Calu3 (cell line): ENCODE measurements around the gene RGS14. TPM values are rescaled to one million over a fixed set of nuclear protein-coding genes. Genes with fewer than 3 reads are reported as not detected.

Experiments used
- BruUV-seq: library from RNA; stranded (reverse); fragments of 400-500 nt; replicated peaks from 2 replicates; lab custom pipeline; 2021; lab: Mats Ljungman, UMichigan
- CTCF ChIA-PET: fragments of 300-600 bp; sonication (Branson Sonifier 250); formaldehyde crosslinking; loops from one replicate; lab custom pipeline; 2022; ENCODE audit warnings: antibody characterized with exemption; lab: Charles Lee
- DNase-seq: peaks from one replicate; pipeline ENCODE4 v3.0.0; 2022
- H3K27ac Mint-ChIP-seq: one replicate; pipeline ENCODE4 v1.8.0; 2022; ENCODE audit warnings: mixed read lengths; ENCODE audit not compliant: unreplicated experiment
- H3K27me3 Mint-ChIP-seq: one replicate; pipeline ENCODE4 v1.8.0; 2022; ENCODE audit warnings: mixed read lengths; ENCODE audit not compliant: unreplicated experiment
- H3K36me3 Mint-ChIP-seq: one replicate; pipeline ENCODE4 v1.8.0; 2022; ENCODE audit warnings: mild to moderate bottlenecking, moderate library complexity, mixed read lengths; ENCODE audit not compliant: insufficient read depth, unreplicated experiment
- H3K4me1 Mint-ChIP-seq: one replicate; pipeline ENCODE4 v1.8.0; 2022; ENCODE audit warnings: mild to moderate bottlenecking, low read depth, mixed read lengths; ENCODE audit not compliant: unreplicated experiment
- H3K4me3 Mint-ChIP-seq: one replicate; pipeline ENCODE4 v1.8.0; 2022; ENCODE audit warnings: mild to moderate bottlenecking, low read depth, moderate library complexity, mixed read lengths; ENCODE audit not compliant: unreplicated experiment
- H3K9me3 Mint-ChIP-seq: one replicate; pipeline ENCODE4 v1.8.0; 2022; ENCODE audit warnings: low read depth, mixed read lengths; ENCODE audit not compliant: unreplicated experiment
- intact Hi-C: fragments of 100-400 bp; cut with micrococcal nuclease; formaldehyde crosslinking; loops from one replicate; pipeline ENCODE4 v1.10.0; 2022; ENCODE audit not compliant: unreplicated experiment
- total RNA-seq: library from RNA; stranded (reverse); gene quantifications from 2 replicates; pipeline ENCODE4 v1.2.3, GENCODE V29; 2022
- TF ChIP-seq, protein P1 (sequence below): fragments of 200-600 bp; IDR thresholded peaks from one replicate; pipeline ENCODE4 v1.8.0; 2022; ENCODE audit warnings: antibody characterized with exemption; ENCODE audit not compliant: unreplicated experiment

Gene RGS14
- total RNA-seq, 1 experiment from 2014 or later = 12.9 TPM

GRCh38 chr5:177353093-177353492, 4.6 kb upstream of the RGS14 start:
- TF ChIP-seq, protein P1, sequence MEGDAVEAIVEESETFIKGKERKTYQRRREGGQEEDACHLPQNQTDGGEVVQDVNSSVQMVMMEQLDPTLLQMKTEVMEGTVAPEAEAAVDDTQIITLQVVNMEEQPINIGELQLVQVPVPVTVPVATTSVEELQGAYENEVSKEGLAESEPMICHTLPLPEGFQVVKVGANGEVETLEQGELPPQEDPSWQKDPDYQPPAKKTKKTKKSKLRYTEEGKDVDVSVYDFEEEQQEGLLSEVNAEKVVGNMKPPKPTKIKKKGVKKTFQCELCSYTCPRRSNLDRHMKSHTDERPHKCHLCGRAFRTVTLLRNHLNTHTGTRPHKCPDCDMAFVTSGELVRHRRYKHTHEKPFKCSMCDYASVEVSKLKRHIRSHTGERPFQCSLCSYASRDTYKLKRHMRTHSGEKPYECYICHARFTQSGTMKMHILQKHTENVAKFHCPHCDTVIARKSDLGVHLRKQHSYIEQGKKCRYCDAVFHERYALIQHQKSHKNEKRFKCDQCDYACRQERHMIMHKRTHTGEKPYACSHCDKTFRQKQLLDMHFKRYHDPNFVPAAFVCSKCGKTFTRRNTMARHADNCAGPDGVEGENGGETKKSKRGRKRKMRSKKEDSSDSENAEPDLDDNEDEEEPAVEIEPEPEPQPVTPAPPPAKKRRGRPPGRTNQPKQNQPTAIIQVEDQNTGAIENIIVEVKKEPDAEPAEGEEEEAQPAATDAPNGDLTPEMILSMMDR = no peak
- no peak for DNase-seq
- Mint-ChIP-seq H3K27ac (no peak overlapping the region), H3K4me3 (no peak overlapping the region), H3K36me3 (peaks cover 51% of the 10 kb centered on the region), H3K27me3 (no peaks in the 10 kb centered on the region), H3K9me3 (peaks cover 5% of the 10 kb centered on the region), H3K4me1 (peaks cover 58% of the 10 kb centered on the region)
- BruUV-seq = no TSS peak
- intact Hi-C loops = loop anchor here (5.0 kb wide), 1 partner anchor 36 kb away; no protein-coding TSS in a partner anchor
- CTCF ChIA-PET = interaction anchor here (1.9 kb wide), 1 partner anchor 26 kb away, joined by 7 read pairs; no protein-coding TSS in a partner anchor

- CTCF ChIA-PET = interaction anchor here (0.9 to 1.2 kb wide), 2 partner anchors 24 to 36 kb away, joined by 3 read pairs; no protein-coding TSS in a partner anchor
- TF ChIP-seq, protein P1 = no peak
- Mint-ChIP-seq H3K36me3 (peaks cover 40% of the 10 kb centered on the region), H3K27me3 (no peaks in the 10 kb centered on the region), H3K4me1 (peaks cover 62% of the 10 kb centered on the region), H3K9me3 (peaks cover 5% of the 10 kb centered on the region), H3K27ac (peak overlapping the region; percentile 73), H3K4me3 (peak overlapping the region; percentile 0)
- DNase-seq = no peak
- intact Hi-C loops = loop anchor here (5.0 kb wide), 1 partner anchor 37 kb away; no protein-coding TSS in a partner anchor
- no TSS peak for BruUV-seq
These were observed 3.5 kb upstream of the RGS14 start for GRCh38 chr5:177354256-177354655.

- peaks cover 5% of the 10 kb centered on the region for H3K9me3 Mint-ChIP-seq
- H3K4me3 Mint-ChIP-seq = peak overlapping the region; percentile 0
- H3K27ac Mint-ChIP-seq = peak overlapping the region; percentile 73
- H3K4me1 Mint-ChIP-seq = peaks cover 60% of the 10 kb centered on the region
- TF ChIP-seq, protein P1 = no peak
- peaks cover 36% of the 10 kb centered on the region for H3K36me3 Mint-ChIP-seq
- BruUV-seq = no TSS peak
- H3K27me3 Mint-ChIP-seq = no peaks in the 10 kb centered on the region
- no peak for DNase-seq
- CTCF ChIA-PET = interaction anchor here (0.9 to 1.2 kb wide), 2 partner anchors 24 to 36 kb away, joined by 3 read pairs; no protein-coding TSS in a partner anchor
- intact Hi-C loops = loop anchor here (5.0 kb wide), 1 partner anchor 37 kb away; no protein-coding TSS in a partner anchor
These were observed 3.0 kb upstream of the RGS14 start for GRCh38 chr5:177354711-177355110.

DNA sequence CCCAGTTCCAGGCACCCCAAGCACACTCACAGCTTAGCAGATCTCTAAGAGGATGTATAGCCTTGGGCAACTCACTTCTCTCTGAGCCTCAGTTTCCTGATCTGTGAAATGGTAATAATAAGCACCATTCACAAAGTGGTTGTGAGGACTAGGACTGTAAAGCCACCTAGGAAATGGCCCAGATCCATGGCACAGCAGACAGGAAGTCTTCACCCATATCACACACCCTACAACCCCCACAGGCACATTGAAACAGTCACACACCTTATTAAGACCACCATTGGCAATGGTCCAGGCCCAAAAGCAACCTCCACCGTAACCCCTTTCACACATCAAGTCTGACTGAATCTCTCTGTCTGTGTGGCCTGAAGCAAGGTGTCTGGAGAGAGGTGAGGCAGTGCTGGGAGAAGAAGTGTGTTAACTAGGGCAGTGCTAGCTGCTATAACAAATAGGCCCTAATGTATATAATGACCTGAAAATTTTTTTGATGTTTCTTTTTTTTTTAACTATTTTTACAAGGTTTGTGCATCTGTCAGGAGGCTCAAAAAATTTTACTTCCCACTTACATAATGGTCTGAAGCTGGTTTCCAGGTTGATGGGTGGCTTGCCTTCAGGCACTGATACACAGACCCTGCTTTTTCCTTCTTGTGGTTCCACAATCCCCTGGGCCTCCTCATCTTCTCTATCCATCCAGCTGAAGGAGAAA, 2.4 kb upstream of the RGS14 start:
- no TSS peak for BruUV-seq
- H3K9me3 Mint-ChIP-seq = peaks cover 5% of the 10 kb centered on the region
- H3K36me3 Mint-ChIP-seq = peaks cover 29% of the 10 kb centered on the region
- H3K27ac Mint-ChIP-seq = no peak overlapping the region
- no peaks in the 10 kb centered on the region for H3K27me3 Mint-ChIP-seq
- peaks cover 54% of the 10 kb centered on the region for H3K4me1 Mint-ChIP-seq
- CTCF ChIA-PET = no interaction called here
- no peak for DNase-seq
- intact Hi-C loops = no loop called here
- TF ChIP-seq, protein P1 = no peak
- H3K4me3 Mint-ChIP-seq = no peak overlapping the region
